Right lobe of liver (tissue), 6 donors: ENCODE data around the gene TENM4. TPM values are rescaled to one million over a fixed set of nuclear protein-coding genes. Genes with fewer than 3 reads are reported as not detected.

Experiments
- ATAC-seq, 4 donors: fragments of 200-7000 bp; cut with Tn5 transposase; one replicate each; pipeline ENCODE4 v1.9.1; 2020; ENCODE audit warnings: mild to moderate bottlenecking in 4 of 4, moderate library complexity in 4 of 4
- DNase-seq, 3 donors: peaks; one replicate each; pipeline ENCODE4 v3.0.0-alpha.2; 2020
- H3K27ac ChIP-seq, 3 donors: fragments of 200-600 bp; one replicate each; pipeline ENCODE4 v1.8.0; 2022
- H3K27me3 ChIP-seq, 2 donors: fragments of 200-600 bp; one replicate each; pipeline ENCODE4 v1.8.0; 2022
- H3K36me3 ChIP-seq, 4 donors: fragments of 200-600 bp; sonication (generic) in 1 of 4; one replicate each; pipeline versions ENCODE4 v1.5.1 to v1.8.0; 2017 to 2022; ENCODE audit warnings: control low read depth in 1 of 4
- H3K4me1 ChIP-seq, 4 donors: fragments of 200-600 bp; sonication (generic) in 1 of 4; one replicate each; pipeline versions ENCODE4 v1.5.1 to v1.8.0; 2017 to 2022; ENCODE audit warnings: control low read depth in 1 of 4
- H3K4me3 ChIP-seq, 3 donors: fragments of 200-600 bp; one replicate each; pipeline ENCODE4 v1.8.0; 2022
- H3K9me3 ChIP-seq, 4 donors: fragments of 200-600 bp; sonication (generic) in 1 of 4; one replicate each; pipeline versions ENCODE4 v1.5.1 to v1.8.0; 2017 to 2022; ENCODE audit warnings: control low read depth in 1 of 4
- POLR2A ChIP-seq: fragments of 450-650 bp; IDR thresholded peaks from one replicate; pipeline ENCODE4 v1.6.1; 2017; ENCODE audit warnings: antibody characterized with exemption, mild to moderate bottlenecking
- WGBS: methylation state at CpG from one replicate; pipeline ENCODE4 v1.1.6; 2018; ENCODE audit warnings: low coverage, low lambda C conversion rate; ENCODE audit not compliant: insufficient coverage; ENCODE audit errors: missing lambda C conversion rate; 5-methylcytosine and 5-hydroxymethylcytosine counted together
- intact Hi-C, 2 donors: fragments of 100-400 bp; cut with DNase I; formaldehyde crosslinking; loops; one replicate each; pipeline versions ENCODE4 v1.11.2 to v1.14.1; 2022
- total RNA-seq, 6 experiments: library from RNA; depleted of rRNA in 2 of 6; stranded (reverse); fragments of >200 nt in 2 of 6; fragmentation: NEBNext Ultra II Directional in 3 of 6; extraction: Animal tissue kit (Norgen Biotek cat#: 25700) in 3 of 6; gene quantifications; one replicate each; pipeline versions ENCODE4 v1.1.0 to v1.2.4, GENCODE V29; 2016 to 2023
- TF ChIP-seq, protein P1 (sequence below), 4 donors: fragments of 200-600 bp in 3 of 4; fragments of 450-650 bp in 1 of 4; IDR thresholded peaks; one replicate each; pipeline versions ENCODE4 v1.5.1 to v1.8.0; 2016 to 2022; ENCODE audit warnings: antibody characterized with exemption in 4 of 4, mild to moderate bottlenecking in 2 of 4
- donor health status: DM: no; HTN: yes; CAD: no.
- donor health status: DM: no; HTN: no; CAD: no.
- donor health status: DM: no; HTN: no; CAD: no.
- donor health status: DM: no; HTN: yes; CAD: no.
- donor health status: DM: no; HTN: yes; CAD: no.

TENM4 gene
- total RNA-seq, 6 experiments from 2014 or later: 0.04 to 0.58 (median 0.14) TPM; not detected in 2

DNA sequence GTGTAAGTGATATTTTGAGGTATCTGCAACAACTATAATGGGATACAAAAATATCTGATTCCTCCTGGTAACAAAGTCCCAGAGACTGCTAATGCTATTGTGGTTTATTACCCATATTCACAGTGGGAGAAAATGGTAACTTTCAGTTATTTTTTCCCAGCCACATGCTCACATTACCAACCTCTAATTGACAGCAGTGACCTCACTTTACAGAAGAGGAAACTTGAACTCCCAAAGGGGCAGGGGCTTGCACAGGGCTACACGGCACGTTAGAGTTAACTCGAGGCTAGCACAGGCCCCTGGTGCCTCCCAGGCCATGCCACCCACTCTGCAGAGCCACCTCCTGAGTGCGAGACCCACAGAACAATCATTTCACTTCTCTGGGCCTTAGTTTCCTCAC lies 132.4 kb downstream of the TENM4 start:
- no peaks in the 10 kb centered on the region for H3K36me3 ChIP-seq
- H3K9me3 ChIP-seq: no peaks in the 10 kb centered on the region
- TF ChIP-seq, protein P1, sequence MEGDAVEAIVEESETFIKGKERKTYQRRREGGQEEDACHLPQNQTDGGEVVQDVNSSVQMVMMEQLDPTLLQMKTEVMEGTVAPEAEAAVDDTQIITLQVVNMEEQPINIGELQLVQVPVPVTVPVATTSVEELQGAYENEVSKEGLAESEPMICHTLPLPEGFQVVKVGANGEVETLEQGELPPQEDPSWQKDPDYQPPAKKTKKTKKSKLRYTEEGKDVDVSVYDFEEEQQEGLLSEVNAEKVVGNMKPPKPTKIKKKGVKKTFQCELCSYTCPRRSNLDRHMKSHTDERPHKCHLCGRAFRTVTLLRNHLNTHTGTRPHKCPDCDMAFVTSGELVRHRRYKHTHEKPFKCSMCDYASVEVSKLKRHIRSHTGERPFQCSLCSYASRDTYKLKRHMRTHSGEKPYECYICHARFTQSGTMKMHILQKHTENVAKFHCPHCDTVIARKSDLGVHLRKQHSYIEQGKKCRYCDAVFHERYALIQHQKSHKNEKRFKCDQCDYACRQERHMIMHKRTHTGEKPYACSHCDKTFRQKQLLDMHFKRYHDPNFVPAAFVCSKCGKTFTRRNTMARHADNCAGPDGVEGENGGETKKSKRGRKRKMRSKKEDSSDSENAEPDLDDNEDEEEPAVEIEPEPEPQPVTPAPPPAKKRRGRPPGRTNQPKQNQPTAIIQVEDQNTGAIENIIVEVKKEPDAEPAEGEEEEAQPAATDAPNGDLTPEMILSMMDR (IDR thresholded peaks at IDR 0.05): no peak
- TF ChIP-seq POLR2A: no peak
- ATAC-seq (no peak), DNase-seq (no peak)
- H3K27me3 ChIP-seq: no peaks in the 10 kb centered on the region
- H3K4me1 ChIP-seq: no peaks in the 10 kb centered on the region
- 63% methylated on average over 4 of the region's 4 CpGs for WGBS
- H3K27ac ChIP-seq: no peak overlapping the region
- intact Hi-C loops: no loop called here
- H3K4me3 ChIP-seq: no peak overlapping the region

DNA sequence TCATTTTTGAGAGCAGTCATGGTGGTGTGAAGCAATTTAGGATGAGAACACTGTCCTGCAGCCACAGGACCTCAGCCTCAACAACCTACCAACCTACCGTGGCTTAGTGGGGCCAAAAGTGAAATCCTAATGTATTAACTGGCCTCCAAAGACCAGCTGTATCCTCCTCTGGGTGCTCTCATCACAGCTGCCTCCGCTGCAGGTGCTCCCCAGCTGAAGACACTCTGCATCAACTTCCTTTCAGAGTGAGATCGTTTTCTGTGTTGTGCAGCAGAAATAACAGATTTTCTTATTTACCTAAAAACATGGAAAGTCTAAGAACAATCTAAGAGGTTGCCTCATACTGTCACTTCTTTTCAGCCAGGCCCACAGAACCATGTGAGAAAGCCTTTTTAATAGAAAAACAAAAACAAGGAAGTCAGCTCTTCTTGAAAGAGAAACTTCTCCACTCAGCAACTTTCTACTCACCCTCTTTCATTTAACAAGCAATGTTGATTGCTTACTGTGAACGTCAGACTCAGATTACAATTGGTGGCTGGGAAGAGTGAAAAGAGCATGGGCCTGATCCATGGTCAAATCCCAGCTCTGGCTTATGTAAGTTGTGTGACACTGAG lies 136.1 kb downstream of the TENM4 start:
- Histone ChIP-seq H3K4me3 (no peak overlapping the region), H3K27ac (no peak overlapping the region), H3K4me1 (no peaks in the 10 kb centered on the region), H3K27me3 (no peaks in the 10 kb centered on the region), H3K9me3 (no peaks in the 10 kb centered on the region), H3K36me3 (no peaks in the 10 kb centered on the region)
- TF ChIP-seq, protein P1 (IDR thresholded peaks at IDR 0.05): no peak
- no peak for TF ChIP-seq POLR2A
- 33% methylated on average over 3 of the region's 4 CpGs for WGBS
- peak in 2 of 4 donors; percentile 32 to 61 for ATAC-seq
- no peak for DNase-seq
- intact Hi-C loops: no loop called here

GRCh38 chr11:79296141-79296540 lies 144.7 kb downstream of the TENM4 start:
- 46% methylated on average over 2 of the region's 3 CpGs for WGBS
- H3K27ac ChIP-seq: no peak overlapping the region
- no peak for DNase-seq
- no peak for TF ChIP-seq POLR2A
- TF ChIP-seq, protein P1 (IDR thresholded peaks at IDR 0.05): no peak
- H3K4me3 ChIP-seq: no peak overlapping the region
- ATAC-seq: no peak
- H3K36me3 ChIP-seq: no peaks in the 10 kb centered on the region
- intact Hi-C loops: no loop called here
- no peaks in the 10 kb centered on the region for H3K27me3 ChIP-seq
- no peaks in the 10 kb centered on the region for H3K4me1 ChIP-seq
- H3K9me3 ChIP-seq: no peaks in the 10 kb centered on the region

DNA sequence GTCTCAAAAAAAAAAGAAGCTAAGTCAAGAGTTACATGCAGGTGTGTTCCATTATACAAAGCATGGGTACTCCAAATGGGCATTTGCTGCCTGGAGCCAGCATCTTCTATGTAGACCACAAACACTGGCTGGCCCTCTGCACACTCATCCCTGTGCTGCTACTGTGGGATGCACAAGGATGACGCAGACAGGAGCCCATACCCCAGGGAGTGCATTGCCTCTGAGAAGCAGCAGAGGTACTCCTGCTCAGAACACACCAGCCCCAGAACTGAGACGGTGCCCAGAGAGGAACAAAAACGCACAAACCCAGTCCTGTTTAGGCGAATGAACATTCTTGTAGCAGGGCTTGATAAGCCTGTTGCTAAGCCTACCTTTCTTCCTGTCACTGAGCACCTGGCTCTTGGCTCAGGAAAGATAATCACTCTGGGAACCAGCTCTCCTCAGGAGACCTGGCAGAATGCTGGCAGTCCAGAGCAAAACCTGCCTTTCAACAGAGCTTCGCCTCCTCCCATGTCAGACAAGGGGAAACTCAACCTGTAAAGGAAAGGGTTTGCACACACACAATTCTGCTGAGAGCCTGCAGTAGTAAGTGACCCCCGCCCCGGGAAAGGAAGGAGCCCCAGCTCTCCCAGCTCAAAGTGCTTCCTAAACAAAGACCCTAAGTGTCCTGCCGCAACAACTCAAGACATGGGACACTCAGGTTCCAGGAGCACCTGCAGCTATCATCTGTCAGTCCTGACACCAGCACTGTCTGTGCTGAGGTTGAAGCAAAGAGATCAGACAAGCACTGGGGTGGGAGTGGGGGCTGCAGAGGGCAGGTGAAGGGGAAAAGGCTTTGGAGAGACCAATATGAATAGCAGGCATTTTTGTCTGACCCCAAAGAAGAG lies 145.7 kb downstream of the TENM4 start:
- TF ChIP-seq, protein P1 (IDR thresholded peaks at IDR 0.05): no peak
- no peak for ATAC-seq
- intact Hi-C loops: no loop called here
- Histone ChIP-seq H3K4me3 (no peak overlapping the region), H3K27ac (no peak overlapping the region), H3K27me3 (no peaks in the 10 kb centered on the region), H3K9me3 (no peaks in the 10 kb centered on the region), H3K36me3 (no peaks in the 10 kb centered on the region), H3K4me1 (no peaks in the 10 kb centered on the region)
- no peak for DNase-seq
- 20% methylated on average over 1 of the region's 8 CpGs for WGBS
